Astrocyte (in vitro differentiated cells and primary cell): Measurements from ENCODE around the gene STOML1. TPM values are rescaled to one million over a fixed set of nuclear protein-coding genes. Genes with fewer than 3 reads are reported as not detected.
A peak's percentile ranks its signal among the peaks of the same experiment; 100 is the strongest.

Source experiments
- DNase-seq: peaks from one replicate; pipeline ENCODE4 v3.0.0-alpha.2; 2010; ENCODE audit warnings: low read depth
- FAIRE-seq: peaks from 2 replicates; lab custom pipeline; 2011; peaks lifted over from hg19 to GRCh38; lab: Jason Lieb, UNC
- H2AFZ ChIP-seq: 2 replicates; pipeline ENCODE4 v1.6.0; 2012; ENCODE audit warnings: low read depth, low read length, inconsistent platforms
- H3K27ac ChIP-seq: 2 replicates; pipeline ENCODE4 v1.5.1; 2011; ENCODE audit warnings: low read depth, low read length, inconsistent platforms
- H3K27me3 ChIP-seq: 2 replicates; pipeline ENCODE4 v1.6.0; 2011; ENCODE audit warnings: low read length, inconsistent platforms; ENCODE audit not compliant: insufficient read depth
- H3K36me3 ChIP-seq: 2 replicates; pipeline ENCODE4 v1.5.1; 2011; ENCODE audit warnings: low read length, inconsistent platforms; ENCODE audit not compliant: insufficient read depth
- H3K4me1 ChIP-seq: 2 replicates; pipeline ENCODE4 v1.5.1; 2011; ENCODE audit warnings: low read length, inconsistent platforms; ENCODE audit not compliant: insufficient read depth
- H3K4me2 ChIP-seq: 2 replicates; pipeline ENCODE4 v1.6.0; 2012; ENCODE audit warnings: low read length, inconsistent platforms
- H3K4me3 ChIP-seq: 2 replicates; pipeline ENCODE4 v1.5.1; 2011; ENCODE audit warnings: low read depth, mild to moderate bottlenecking, low read length, inconsistent platforms; ENCODE audit not compliant: insufficient read depth
- H3K79me2 ChIP-seq: 2 replicates; pipeline ENCODE4 v1.6.0; 2012; ENCODE audit warnings: mild to moderate bottlenecking, low read length, inconsistent platforms; ENCODE audit not compliant: insufficient read depth
- H3K9ac ChIP-seq: 2 replicates; pipeline ENCODE4 v1.6.0; 2012; ENCODE audit warnings: mild to moderate bottlenecking, low read length, inconsistent platforms
- H3K9me3 ChIP-seq: 2 replicates; pipeline ENCODE4 v1.5.1; 2012; ENCODE audit warnings: low read depth, mild to moderate bottlenecking, low read length, inconsistent platforms; ENCODE audit not compliant: insufficient read depth
- H4K20me1 ChIP-seq: 2 replicates; pipeline ENCODE4 v1.6.0; 2012; ENCODE audit warnings: low read length, inconsistent platforms; ENCODE audit not compliant: insufficient read depth
- H3K27ac Mint-ChIP-seq: one replicate; pipeline ENCODE4 v1.8.0; 2021; ENCODE audit warnings: mild to moderate bottlenecking, mixed read lengths; ENCODE audit not compliant: unreplicated experiment
- H3K27me3 Mint-ChIP-seq: one replicate; pipeline ENCODE4 v1.8.0; 2021; ENCODE audit warnings: low read depth, mixed read lengths; ENCODE audit not compliant: unreplicated experiment
- H3K36me3 Mint-ChIP-seq: one replicate; pipeline ENCODE4 v1.8.0; 2021; ENCODE audit warnings: low read depth, mixed read lengths; ENCODE audit not compliant: unreplicated experiment
- H3K4me1 Mint-ChIP-seq: one replicate; pipeline ENCODE4 v1.8.0; 2021; ENCODE audit warnings: low read depth, mixed read lengths; ENCODE audit not compliant: unreplicated experiment
- H3K4me3 Mint-ChIP-seq: one replicate; pipeline ENCODE4 v1.8.0; 2021; ENCODE audit warnings: mild to moderate bottlenecking, moderate library complexity, mixed read lengths; ENCODE audit not compliant: unreplicated experiment
- H3K9me3 Mint-ChIP-seq: one replicate; pipeline ENCODE4 v1.8.0; 2021; ENCODE audit warnings: mild to moderate bottlenecking, mixed read lengths; ENCODE audit not compliant: unreplicated experiment
- EZH2 ChIP-seq: IDR thresholded peaks from 2 replicates; pipeline ENCODE4 v1.6.1; 2012; ENCODE audit warnings: mild to moderate bottlenecking, low read length, inconsistent platforms; ENCODE audit not compliant: insufficient read depth
- total RNA-seq: library from RNA; stranded (reverse); gene quantifications from 2 replicates; pipeline ENCODE4 v1.2.1, GENCODE V29; 2021
- TF ChIP-seq, protein P1 (sequence below): IDR thresholded peaks from 2 replicates; pipeline ENCODE4 v1.5.1; 2011; ENCODE audit warnings: low read depth, mild to moderate bottlenecking, inconsistent platforms, low read length, moderate library complexity; ENCODE audit not compliant: insufficient read depth

The STOML1 gene
- total RNA-seq, 1 donor from 2014 or later = 12.4 TPM

GRCh38 chr15:73986055-73986775, 5.9 kb downstream of the STOML1 start:
- no peaks in the 10 kb centered on the region for H3K36me3 ChIP-seq
- peaks cover 5% of the 10 kb centered on the region for H3K36me3 Mint-ChIP-seq
- no peaks in the 10 kb centered on the region for H3K9me3 Mint-ChIP-seq
- H3K27ac Mint-ChIP-seq = peak overlapping the region; percentile 47
- no peak overlapping the region for H3K4me3 ChIP-seq
- no peak overlapping the region for H3K9ac ChIP-seq
- no peaks in the 10 kb centered on the region for H4K20me1 ChIP-seq
- H3K9me3 ChIP-seq = no peaks in the 10 kb centered on the region
- H3K27me3 Mint-ChIP-seq = no peaks in the 10 kb centered on the region
- no peaks in the 10 kb centered on the region for H3K27me3 ChIP-seq
- TF ChIP-seq, protein P1, sequence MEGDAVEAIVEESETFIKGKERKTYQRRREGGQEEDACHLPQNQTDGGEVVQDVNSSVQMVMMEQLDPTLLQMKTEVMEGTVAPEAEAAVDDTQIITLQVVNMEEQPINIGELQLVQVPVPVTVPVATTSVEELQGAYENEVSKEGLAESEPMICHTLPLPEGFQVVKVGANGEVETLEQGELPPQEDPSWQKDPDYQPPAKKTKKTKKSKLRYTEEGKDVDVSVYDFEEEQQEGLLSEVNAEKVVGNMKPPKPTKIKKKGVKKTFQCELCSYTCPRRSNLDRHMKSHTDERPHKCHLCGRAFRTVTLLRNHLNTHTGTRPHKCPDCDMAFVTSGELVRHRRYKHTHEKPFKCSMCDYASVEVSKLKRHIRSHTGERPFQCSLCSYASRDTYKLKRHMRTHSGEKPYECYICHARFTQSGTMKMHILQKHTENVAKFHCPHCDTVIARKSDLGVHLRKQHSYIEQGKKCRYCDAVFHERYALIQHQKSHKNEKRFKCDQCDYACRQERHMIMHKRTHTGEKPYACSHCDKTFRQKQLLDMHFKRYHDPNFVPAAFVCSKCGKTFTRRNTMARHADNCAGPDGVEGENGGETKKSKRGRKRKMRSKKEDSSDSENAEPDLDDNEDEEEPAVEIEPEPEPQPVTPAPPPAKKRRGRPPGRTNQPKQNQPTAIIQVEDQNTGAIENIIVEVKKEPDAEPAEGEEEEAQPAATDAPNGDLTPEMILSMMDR = no peak
- no peak for TF ChIP-seq EZH2
- no peak overlapping the region for H3K4me2 ChIP-seq
- H2AFZ ChIP-seq = no peak overlapping the region
- peaks cover 72% of the 10 kb centered on the region for H3K4me1 Mint-ChIP-seq
- H3K27ac ChIP-seq = no peak overlapping the region
- peaks cover 74% of the 10 kb centered on the region for H3K4me1 ChIP-seq
- FAIRE-seq (no peak), DNase-seq (no peak)
- peaks cover 9% of the 10 kb centered on the region for H3K79me2 ChIP-seq
- H3K4me3 Mint-ChIP-seq = peak overlapping the region; percentile 50

- Mint-ChIP-seq H3K27ac (peak overlapping the region; percentile 47), H3K9me3 (no peaks in the 10 kb centered on the region), H3K36me3 (peaks cover 5% of the 10 kb centered on the region), H3K4me1 (peaks cover 72% of the 10 kb centered on the region), H3K27me3 (no peaks in the 10 kb centered on the region), H3K4me3 (no peak overlapping the region)
- no peak overlapping the region for H3K4me3 ChIP-seq
- no peak overlapping the region for H3K9ac ChIP-seq
- H3K4me2 ChIP-seq = peak overlapping the region; percentile 2
- no peak overlapping the region for H3K27ac ChIP-seq
- no peaks in the 10 kb centered on the region for H3K27me3 ChIP-seq
- H2AFZ ChIP-seq = no peak overlapping the region
- H4K20me1 ChIP-seq = no peaks in the 10 kb centered on the region
- peaks cover 69% of the 10 kb centered on the region for H3K4me1 ChIP-seq
- FAIRE-seq = no peak
- TF ChIP-seq EZH2 = no peak
- TF ChIP-seq, protein P1 = no peak
- DNase-seq = peak; percentile 60
- H3K36me3 ChIP-seq = no peaks in the 10 kb centered on the region
- no peaks in the 10 kb centered on the region for H3K9me3 ChIP-seq
- peaks cover 5% of the 10 kb centered on the region for H3K79me2 ChIP-seq
Observed at GRCh38 chr15:73985101-73985873, 6.8 kb downstream of the STOML1 start.
